Ovary (tissue), 9 donors: ENCODE data around the gene LRMDA. TPM values are rescaled to one million over a fixed set of nuclear protein-coding genes. Genes with fewer than 3 reads are reported as not detected.

Source experiments
- DNase-seq, 5 donors: peaks; one replicate each; pipeline ENCODE4 v3.0.0-alpha.2; 2019 to 2020
- H3K27ac ChIP-seq, 2 donors: fragments of 200-600 bp; one replicate each; pipeline versions ENCODE4 v1.5.1 to v1.8.0; 2019 to 2022
- H3K27me3 ChIP-seq: fragments of 200-600 bp; one replicate; pipeline ENCODE4 v1.8.0; 2022
- H3K36me3 ChIP-seq: fragments of 200-600 bp; sonication (generic); one replicate; pipeline ENCODE4 v1.5.1; 2019
- H3K4me1 ChIP-seq: one replicate; pipeline ENCODE4 v1.8.1; 2013; ENCODE audit warnings: mild to moderate bottlenecking, moderate library complexity; ENCODE audit not compliant: insufficient read depth
- H3K4me3 ChIP-seq: fragments of 200-600 bp; sonication (generic); one replicate; pipeline ENCODE4 v1.5.1; 2017
- H3K9me3 ChIP-seq, 2 donors: fragments of 200-600 bp in 1 of 2; sonication (generic) in 1 of 2; one replicate each; pipeline versions ENCODE4 v1.5.1 to v1.8.1; 2013 to 2019; ENCODE audit warnings: mild to moderate bottlenecking in 1 of 2, moderate library complexity in 1 of 2
- EP300 ChIP-seq: sonication (generic); formaldehyde crosslinking; IDR thresholded peaks from one replicate; pipeline ENCODE4 v1.6.1; 2017; ENCODE audit warnings: antibody characterized with exemption
- POLR2A ChIP-seq: fragments of 450-650 bp; IDR thresholded peaks from one replicate; pipeline ENCODE4 v1.6.1; 2017; ENCODE audit warnings: antibody characterized with exemption, mild to moderate bottlenecking, moderate library complexity
- WGBS, 3 donors: extraction: QIAGEN DNeasy Blood & Tissue Kit in 1 of 3; methylation state at CpG; one replicate each; pipeline versions ENCODE4 v1.1.5 to v1.1.7; 2013 to 2017; 5-methylcytosine and 5-hydroxymethylcytosine counted together
- intact Hi-C, 4 donors: fragments of 100-400 bp; cut with DNase I; formaldehyde crosslinking; loops; one replicate each; pipeline versions ENCODE4 v1.11.0 to v1.15.1; 2022 to 2023
- polyA plus RNA-seq, 2 donors: library from polyadenylated mRNA; stranded (reverse); fragments of 200-250 nt in 1 of 2; fragments of 350-450 nt in 1 of 2; fragmentation: Illumina TruSeq in 1 of 2; extraction: RNeasy Lipid Tissue Mini Kit (QIAGEN cat#74804) in 1 of 2; gene quantifications; one replicate each; pipeline ENCODE4 v1.2.3, GENCODE V29; 2013 to 2014
- total RNA-seq, 7 donors: library from RNA; depleted of rRNA in 2 of 7; stranded (reverse); fragments of >200 nt in 2 of 7; fragmentation: NEBNext Ultra II Directional in 3 of 7; extraction: Animal tissue kit (Norgen Biotek cat#: 25700) in 3 of 7; gene quantifications; one replicate each; pipeline versions ENCODE4 v1.1.0 to v1.2.4, GENCODE V29; 2016 to 2023
- TF ChIP-seq, protein P1 (sequence below), 3 donors: fragments of 450-650 bp in 2 of 3; fragments of 200-600 bp in 1 of 3; IDR thresholded peaks; one replicate each; pipeline versions ENCODE4 v1.5.1 to v1.8.0; 2016 to 2022; ENCODE audit warnings: antibody characterized with exemption in 3 of 3, mild to moderate bottlenecking in 1 of 3
- donor health status: DM: no; HTN: no; CAD: no; lungs with moderate emphysema.
- donor health status: DM: no; HTN: no; CAD: no.
- donor health status: Bipolar disorder and iron deficiency.
- donor health status: DM: yes; HTN: yes; CAD: no.
- donor health status: DM: no; HTN: no; CAD: no.
- donor health status: DM: yes; HTN: yes; CAD: no.

The LRMDA gene
- total and polyA plus RNA-seq, 9 donors = 14.8 to 30.7 (median 22.9) TPM

DNA sequence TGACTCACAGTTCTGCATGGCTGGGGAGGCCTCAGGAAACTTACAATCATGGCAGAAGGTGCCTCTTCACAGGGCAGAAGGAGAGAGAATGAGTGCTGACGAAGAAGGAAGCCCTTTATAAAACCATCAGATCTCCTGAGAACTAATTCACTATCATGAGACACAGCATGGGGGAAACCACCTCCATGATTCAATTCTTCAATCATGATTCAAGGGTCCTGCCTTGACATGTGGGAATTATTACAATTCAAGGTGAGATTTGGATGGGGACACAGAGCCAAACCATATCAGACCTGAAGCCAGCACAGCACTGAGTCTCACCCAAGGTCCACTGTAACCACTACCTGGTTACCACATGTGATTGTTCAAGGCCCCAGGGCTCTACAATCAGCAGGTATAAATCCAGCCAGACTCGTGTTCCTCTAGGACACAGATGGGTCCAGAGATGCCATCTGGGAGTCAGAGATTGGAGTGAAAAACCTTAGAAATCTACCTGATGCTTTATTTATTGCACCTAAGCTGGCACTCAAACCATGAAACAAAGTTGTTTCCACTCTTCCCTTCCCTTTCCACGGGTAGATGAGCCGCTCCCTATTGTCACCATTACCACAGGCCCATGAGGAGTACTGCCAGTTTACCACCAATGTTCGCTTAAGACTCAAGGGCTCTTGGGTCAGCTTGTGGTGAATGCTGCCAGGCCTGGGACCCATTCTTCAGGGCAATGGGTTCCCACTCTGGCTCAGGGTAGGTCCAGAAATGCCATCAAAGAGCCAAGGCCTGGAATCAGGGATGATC is 1061.5 kb downstream of the LRMDA start:
- Histone ChIP-seq H3K36me3 (no peaks in the 10 kb centered on the region), H3K27me3 (no peaks in the 10 kb centered on the region), H3K4me3 (no peak overlapping the region), H3K27ac (no peak overlapping the region), H3K9me3 (peaks cover 6% of the 10 kb centered on the region in 2 donors), H3K4me1 (no peaks in the 10 kb centered on the region)
- DNase-seq = no peak
- intact Hi-C loops = no loop called here
- WGBS, 3 donors = 95 to 99% (median 97%) methylated on average over 5 of the region's 5 CpGs
- TF ChIP-seq EP300 (no peak), POLR2A (no peak)
- TF ChIP-seq, protein P1, sequence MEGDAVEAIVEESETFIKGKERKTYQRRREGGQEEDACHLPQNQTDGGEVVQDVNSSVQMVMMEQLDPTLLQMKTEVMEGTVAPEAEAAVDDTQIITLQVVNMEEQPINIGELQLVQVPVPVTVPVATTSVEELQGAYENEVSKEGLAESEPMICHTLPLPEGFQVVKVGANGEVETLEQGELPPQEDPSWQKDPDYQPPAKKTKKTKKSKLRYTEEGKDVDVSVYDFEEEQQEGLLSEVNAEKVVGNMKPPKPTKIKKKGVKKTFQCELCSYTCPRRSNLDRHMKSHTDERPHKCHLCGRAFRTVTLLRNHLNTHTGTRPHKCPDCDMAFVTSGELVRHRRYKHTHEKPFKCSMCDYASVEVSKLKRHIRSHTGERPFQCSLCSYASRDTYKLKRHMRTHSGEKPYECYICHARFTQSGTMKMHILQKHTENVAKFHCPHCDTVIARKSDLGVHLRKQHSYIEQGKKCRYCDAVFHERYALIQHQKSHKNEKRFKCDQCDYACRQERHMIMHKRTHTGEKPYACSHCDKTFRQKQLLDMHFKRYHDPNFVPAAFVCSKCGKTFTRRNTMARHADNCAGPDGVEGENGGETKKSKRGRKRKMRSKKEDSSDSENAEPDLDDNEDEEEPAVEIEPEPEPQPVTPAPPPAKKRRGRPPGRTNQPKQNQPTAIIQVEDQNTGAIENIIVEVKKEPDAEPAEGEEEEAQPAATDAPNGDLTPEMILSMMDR (IDR thresholded peaks at IDR 0.05) = no peak

DNA sequence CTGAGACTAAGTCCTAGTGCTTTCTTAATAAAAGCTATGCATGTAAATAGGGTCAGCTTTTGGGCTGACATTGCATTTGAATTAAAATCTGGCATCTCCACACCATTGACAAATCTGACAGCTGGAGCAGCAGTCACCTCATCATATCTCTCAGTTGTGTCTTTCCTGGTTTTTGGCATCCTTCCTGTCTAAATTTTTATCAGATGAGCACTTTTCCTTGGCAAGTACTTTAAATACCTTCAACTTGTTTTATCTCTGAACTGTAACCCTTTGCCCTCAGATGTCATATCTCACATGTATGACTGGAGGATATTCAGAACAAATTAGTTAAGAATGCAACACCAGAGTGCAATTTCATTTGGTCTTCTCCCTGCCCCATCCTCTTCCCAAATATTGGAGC is 1066.2 kb downstream of the LRMDA start:
- Histone ChIP-seq H3K4me1 (no peaks in the 10 kb centered on the region), H3K9me3 (peaks cover 6% of the 10 kb centered on the region in 2 donors), H3K27me3 (no peaks in the 10 kb centered on the region), H3K36me3 (no peaks in the 10 kb centered on the region), H3K4me3 (no peak overlapping the region), H3K27ac (no peak overlapping the region)
- DNase-seq = no peak
- TF ChIP-seq EP300 = no peak
- TF ChIP-seq, protein P1 (IDR thresholded peaks at IDR 0.05) = no peak
- TF ChIP-seq POLR2A = no peak
- intact Hi-C loops = no loop called here

DNA sequence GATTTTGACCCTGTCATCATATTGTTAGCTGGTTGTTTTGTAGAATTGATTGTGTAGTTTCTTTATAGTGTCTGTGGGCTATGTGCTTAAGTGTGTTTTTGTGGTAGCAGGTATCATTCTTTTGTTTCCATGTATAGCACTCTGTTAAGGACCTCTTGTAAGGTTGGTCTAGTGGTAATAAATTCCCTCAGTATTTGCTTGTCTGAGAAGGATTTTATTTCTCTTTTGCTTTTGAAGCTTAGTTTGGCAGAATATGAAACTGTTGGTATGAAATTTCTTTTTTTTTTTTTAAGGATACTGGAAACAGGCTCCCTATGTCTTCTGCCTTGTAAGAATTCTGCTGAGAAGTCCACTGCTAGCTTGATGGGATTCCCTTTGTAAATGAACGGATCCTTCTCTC is 1073.4 kb downstream of the LRMDA start:
- Histone ChIP-seq H3K9me3 (no peaks in the 10 kb centered on the region), H3K4me3 (no peak overlapping the region), H3K27me3 (no peaks in the 10 kb centered on the region), H3K4me1 (no peaks in the 10 kb centered on the region), H3K27ac (no peak overlapping the region), H3K36me3 (no peaks in the 10 kb centered on the region)
- TF ChIP-seq, protein P1 (IDR thresholded peaks at IDR 0.05) = no peak
- no peak for TF ChIP-seq POLR2A
- 95 to 100% (median 97%) methylated on average over 1 of the region's 1 CpG for WGBS, 3 donors
- intact Hi-C loops = no loop called here
- DNase-seq = no peak

DNA sequence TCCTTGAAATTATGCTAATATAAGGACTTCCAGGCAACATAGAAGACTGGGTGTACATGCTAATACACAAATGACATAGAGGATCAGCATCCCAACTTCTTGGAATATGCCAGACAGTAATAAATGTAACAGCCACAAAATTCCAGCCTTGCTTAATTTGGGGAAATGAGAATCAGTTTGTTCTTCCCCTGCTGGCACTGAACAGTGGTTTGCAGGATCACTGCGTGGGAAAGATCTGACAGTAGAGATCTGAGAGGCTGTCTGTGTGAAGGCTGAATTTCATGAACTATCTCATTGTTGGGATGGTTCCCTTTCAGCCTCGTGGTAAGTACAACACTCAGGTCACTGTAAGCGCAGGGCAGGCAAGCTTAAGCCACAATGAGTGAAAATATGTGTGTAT is 1078.0 kb downstream of the LRMDA start:
- Histone ChIP-seq H3K27me3 (no peaks in the 10 kb centered on the region), H3K36me3 (no peaks in the 10 kb centered on the region), H3K4me3 (no peak overlapping the region), H3K27ac (no peak overlapping the region), H3K4me1 (no peaks in the 10 kb centered on the region), H3K9me3 (no peaks in the 10 kb centered on the region)
- no peak for DNase-seq
- intact Hi-C loops = no loop called here
- WGBS, 3 donors = 35 to 54% (median 51%) methylated on average over 3 of the region's 3 CpGs
- no peak for TF ChIP-seq EP300
- TF ChIP-seq, protein P1 (IDR thresholded peaks at IDR 0.05) = no peak
- no peak for TF ChIP-seq POLR2A
